ENCODE data around the gene ALKBH1. TPM values are rescaled to one million over a fixed set of nuclear protein-coding genes. Genes with fewer than 3 reads are reported as not detected.

Gene ALKBH1
- total RNA-seq, 4 donors from 2014 or later, result 5.2 to 15.6 (median 10.4) TPM

GRCh38 chr14:77659831-77660230 lies 48.0 kb downstream of the ALKBH1 start:
- no peaks in the 10 kb centered on the region for H3K27me3 ChIP-seq
- intact Hi-C loops (cut with DNase I; ENCODE audit: low total_unique reads) (no loop called here), in situ Hi-C loops (cut with MboI; ENCODE audit: low pct_ligation_motif_present in 1 of 4, low pct_unique_long_range_greater_than_20kb in 1 of 4, low sequenced_read_pairs in 3 of 4) (no loop called here)
- H3K4me1 ChIP-seq, result peaks cover 0 to 3% (median 0%) of the 10 kb centered on the region in 4 donors
- peak overlapping the region in 3 of 4 donors; percentile 17 to 45 (median 34) for H3K27ac ChIP-seq
- no peak overlapping the region for H3K4me3 ChIP-seq
- H3K9me3 ChIP-seq, result no peaks in the 10 kb centered on the region
- DNase-seq, result no peak
- TF ChIP-seq POLR2A (IDR thresholded peaks at IDR 0.05) (no peak), POLR2AphosphoS5 (IDR thresholded peaks at IDR 0.05) (no peak), EP300 (IDR thresholded peaks at IDR 0.05; ENCODE audit: low read depth) (no peak)
- TF ChIP-seq, protein P1, sequence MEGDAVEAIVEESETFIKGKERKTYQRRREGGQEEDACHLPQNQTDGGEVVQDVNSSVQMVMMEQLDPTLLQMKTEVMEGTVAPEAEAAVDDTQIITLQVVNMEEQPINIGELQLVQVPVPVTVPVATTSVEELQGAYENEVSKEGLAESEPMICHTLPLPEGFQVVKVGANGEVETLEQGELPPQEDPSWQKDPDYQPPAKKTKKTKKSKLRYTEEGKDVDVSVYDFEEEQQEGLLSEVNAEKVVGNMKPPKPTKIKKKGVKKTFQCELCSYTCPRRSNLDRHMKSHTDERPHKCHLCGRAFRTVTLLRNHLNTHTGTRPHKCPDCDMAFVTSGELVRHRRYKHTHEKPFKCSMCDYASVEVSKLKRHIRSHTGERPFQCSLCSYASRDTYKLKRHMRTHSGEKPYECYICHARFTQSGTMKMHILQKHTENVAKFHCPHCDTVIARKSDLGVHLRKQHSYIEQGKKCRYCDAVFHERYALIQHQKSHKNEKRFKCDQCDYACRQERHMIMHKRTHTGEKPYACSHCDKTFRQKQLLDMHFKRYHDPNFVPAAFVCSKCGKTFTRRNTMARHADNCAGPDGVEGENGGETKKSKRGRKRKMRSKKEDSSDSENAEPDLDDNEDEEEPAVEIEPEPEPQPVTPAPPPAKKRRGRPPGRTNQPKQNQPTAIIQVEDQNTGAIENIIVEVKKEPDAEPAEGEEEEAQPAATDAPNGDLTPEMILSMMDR (IDR thresholded peaks at IDR 0.05), result no peak
- WGBS, 2 donors (ENCODE audit: low coverage in 1 of 2), result 63 to 67% methylated on average over 1 to 2 of the region's 2 CpGs
- no peaks in the 10 kb centered on the region for H3K36me3 ChIP-seq

GRCh38 chr14:77657280-77657679 lies 50.5 kb downstream of the ALKBH1 start:
- Histone ChIP-seq H3K27me3 (no peaks in the 10 kb centered on the region), H3K36me3 (no peaks in the 10 kb centered on the region), H3K27ac (no peak overlapping the region), H3K4me3 (no peak overlapping the region), H3K9me3 (no peaks in the 10 kb centered on the region), H3K4me1 (peaks cover 0 to 15% (median 6%) of the 10 kb centered on the region in 4 donors)
- TF ChIP-seq POLR2A (IDR thresholded peaks at IDR 0.05) (no peak), EP300 (IDR thresholded peaks at IDR 0.05; ENCODE audit: low read depth) (no peak), POLR2AphosphoS5 (IDR thresholded peaks at IDR 0.05) (no peak)
- TF ChIP-seq, protein P1 (IDR thresholded peaks at IDR 0.05), result no peak
- DNase-seq, result no peak
- intact Hi-C loops (cut with DNase I; ENCODE audit: low total_unique reads), result no loop called here
- WGBS, 2 donors (ENCODE audit: low coverage in 1 of 2), result 60 to 77% methylated on average over 5 of the region's 5 CpGs
- in situ Hi-C loops (cut with MboI; ENCODE audit: low pct_ligation_motif_present in 1 of 4, low pct_unique_long_range_greater_than_20kb in 1 of 4, low sequenced_read_pairs in 3 of 4), result no loop called here

- H3K27me3 ChIP-seq, result no peaks in the 10 kb centered on the region
- TF ChIP-seq POLR2A (IDR thresholded peaks at IDR 0.05) (no peak), POLR2AphosphoS5 (IDR thresholded peaks at IDR 0.05) (no peak), EP300 (IDR thresholded peaks at IDR 0.05; ENCODE audit: low read depth) (no peak)
- TF ChIP-seq, protein P1 (IDR thresholded peaks at IDR 0.05), result no peak
Measured at GRCh38 chr14:77654001-77654441, 53.8 kb downstream of the ALKBH1 start.

DNA sequence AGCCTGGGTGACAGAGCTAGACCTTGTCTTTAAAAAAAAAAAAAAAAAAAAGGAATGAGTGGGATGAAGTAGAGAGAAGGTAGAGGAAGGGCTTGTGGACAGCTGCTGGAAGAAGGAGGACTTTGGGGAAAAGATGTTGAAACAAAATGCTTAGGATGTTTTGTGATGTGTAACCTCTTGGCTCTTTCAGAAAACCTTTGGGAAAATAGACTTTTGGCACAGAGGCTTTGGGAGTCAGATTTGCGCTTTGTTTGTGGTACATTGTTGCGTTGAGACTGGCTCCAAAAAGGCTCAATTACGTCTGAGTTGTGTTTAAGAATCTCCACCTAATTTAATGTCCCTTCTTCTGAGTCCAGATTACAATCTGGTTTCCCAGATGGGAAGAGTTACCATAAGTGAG lies 58.5 kb downstream of the ALKBH1 start:
- no peak for DNase-seq
- 84% methylated on average over 3 of the region's 3 CpGs; no CpG with 5 or more reads in 1 of the 2 donors for WGBS, 2 donors (ENCODE audit: low coverage in 1 of 2)
- TF ChIP-seq POLR2A (IDR thresholded peaks at IDR 0.05) (no peak), EP300 (IDR thresholded peaks at IDR 0.05; ENCODE audit: low read depth) (no peak), POLR2AphosphoS5 (IDR thresholded peaks at IDR 0.05) (no peak)
- TF ChIP-seq, protein P1 (IDR thresholded peaks at IDR 0.05), result no peak
- H3K27ac ChIP-seq, result no peak overlapping the region
- H3K4me3 ChIP-seq, result no peak overlapping the region
- in situ Hi-C loops (cut with MboI; ENCODE audit: low pct_ligation_motif_present in 1 of 4, low pct_unique_long_range_greater_than_20kb in 1 of 4, low sequenced_read_pairs in 3 of 4), result no loop called here
- H3K27me3 ChIP-seq, result no peaks in the 10 kb centered on the region
- no peaks in the 10 kb centered on the region for H3K36me3 ChIP-seq
- intact Hi-C loops (cut with DNase I; ENCODE audit: low total_unique reads), result no loop called here
- H3K4me1 ChIP-seq, result peaks cover 0 to 23% (median 9%) of the 10 kb centered on the region in 4 donors
- no peaks in the 10 kb centered on the region for H3K9me3 ChIP-seq

More at GRCh38 chr14:77654001-77654441, 53.8 kb downstream of the ALKBH1 start:
- no peak for DNase-seq
- 57% methylated on average over 11 of the region's 11 CpGs; no CpG with 5 or more reads in 1 of the 2 donors for WGBS, 2 donors (ENCODE audit: low coverage in 1 of 2)
- intact Hi-C loops (cut with DNase I; ENCODE audit: low total_unique reads) (no loop called here), in situ Hi-C loops (cut with MboI; ENCODE audit: low pct_ligation_motif_present in 1 of 4, low pct_unique_long_range_greater_than_20kb in 1 of 4, low sequenced_read_pairs in 3 of 4) (no loop called here)
- H3K4me3 ChIP-seq, result no peak overlapping the region
- peaks cover 0 to 15% (median 6%) of the 10 kb centered on the region in 4 donors for H3K4me1 ChIP-seq
- H3K9me3 ChIP-seq, result no peaks in the 10 kb centered on the region
- peak overlapping the region in 1 of 4 donors; percentile 11 for H3K27ac ChIP-seq
- H3K36me3 ChIP-seq, result no peaks in the 10 kb centered on the region

Data from transverse colon (tissue), 4 donors.